Dermis blood vessel endothelial cell (primary cell): ENCODE results near the gene MRGPRE. TPM values are rescaled to one million over a fixed set of nuclear protein-coding genes. Genes with fewer than 3 reads are reported as not detected.

Source experiments
- DNase-seq: peaks from one replicate; pipeline ENCODE4 v3.0.0; 2010
- total RNA-seq: library from RNA; depleted of rRNA; stranded (reverse); fragments of >200 nt; gene quantifications from 2 replicates; pipeline ENCODE4 v1.2.3, GENCODE V29; 2014

MRGPRE gene
- total RNA-seq, 1 donor from 2014 or later = not detected

DNA sequence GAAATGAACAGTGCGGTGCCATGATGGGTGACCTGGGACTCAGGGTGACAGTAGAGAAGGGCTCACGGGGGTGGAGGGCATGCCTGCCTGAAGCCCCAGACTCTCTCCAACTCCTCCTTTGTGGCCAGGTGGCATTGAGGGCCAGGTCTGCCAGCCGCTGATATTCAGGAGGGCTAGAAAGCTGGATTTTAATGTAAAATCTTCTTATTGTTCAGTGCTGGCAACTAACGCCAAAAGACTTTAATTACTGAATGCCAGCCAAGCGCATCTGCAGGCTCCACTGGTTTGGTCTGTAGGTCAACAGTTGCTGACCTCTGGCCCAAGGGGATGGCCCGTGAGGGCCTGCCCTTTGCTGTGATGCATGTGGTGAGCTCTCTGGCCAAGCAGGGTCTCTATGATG is 23.9 kb downstream of the MRGPRE start:
- no peak for DNase-seq

DNA sequence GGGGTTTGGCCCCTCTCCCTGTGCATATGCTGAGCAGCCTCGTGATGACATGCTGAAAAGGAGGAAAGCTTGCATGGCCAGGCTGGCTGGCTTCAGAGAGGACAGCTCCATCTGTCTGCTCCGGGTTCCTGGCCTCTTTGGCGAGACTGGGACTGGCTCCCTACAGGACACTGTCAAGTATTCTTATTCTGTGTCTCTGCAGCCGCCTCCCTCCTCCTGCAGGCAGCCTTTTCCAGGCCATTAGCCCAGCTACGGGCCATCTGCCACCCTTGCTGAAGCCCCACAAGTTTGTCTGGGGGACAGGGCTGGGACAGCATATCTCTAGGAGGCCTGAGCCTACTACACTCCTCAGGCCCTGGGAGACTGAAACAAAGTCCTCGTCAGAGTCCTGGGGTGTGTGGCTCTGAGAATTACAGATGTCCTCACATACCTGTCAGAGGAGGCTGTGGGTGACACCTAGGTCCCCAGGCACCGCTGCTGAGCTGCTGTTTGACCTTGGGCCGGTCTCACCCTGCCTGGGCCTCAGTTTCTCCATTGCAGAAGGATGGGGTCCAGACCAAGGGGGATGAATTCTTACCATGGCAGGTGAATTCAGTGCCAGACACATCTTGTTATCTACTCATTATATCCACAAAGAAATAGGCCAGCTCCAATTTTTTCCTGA is 24.6 kb downstream of the MRGPRE start:
- no peak for DNase-seq

DNA sequence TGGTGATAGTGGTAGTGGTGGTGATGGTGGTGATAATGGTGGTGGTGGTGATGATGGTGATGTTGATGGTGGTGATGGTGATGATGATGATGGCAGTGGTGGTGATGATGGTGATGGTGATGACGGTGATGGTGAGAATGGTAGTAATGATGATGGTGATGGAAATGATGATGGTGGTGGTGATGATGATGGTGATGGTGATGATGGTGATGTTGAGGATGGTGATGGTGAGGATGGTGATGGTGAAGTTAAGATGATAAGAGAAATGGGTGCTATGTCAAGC is 25.4 kb downstream of the MRGPRE start:
- no peak for DNase-seq

DNA sequence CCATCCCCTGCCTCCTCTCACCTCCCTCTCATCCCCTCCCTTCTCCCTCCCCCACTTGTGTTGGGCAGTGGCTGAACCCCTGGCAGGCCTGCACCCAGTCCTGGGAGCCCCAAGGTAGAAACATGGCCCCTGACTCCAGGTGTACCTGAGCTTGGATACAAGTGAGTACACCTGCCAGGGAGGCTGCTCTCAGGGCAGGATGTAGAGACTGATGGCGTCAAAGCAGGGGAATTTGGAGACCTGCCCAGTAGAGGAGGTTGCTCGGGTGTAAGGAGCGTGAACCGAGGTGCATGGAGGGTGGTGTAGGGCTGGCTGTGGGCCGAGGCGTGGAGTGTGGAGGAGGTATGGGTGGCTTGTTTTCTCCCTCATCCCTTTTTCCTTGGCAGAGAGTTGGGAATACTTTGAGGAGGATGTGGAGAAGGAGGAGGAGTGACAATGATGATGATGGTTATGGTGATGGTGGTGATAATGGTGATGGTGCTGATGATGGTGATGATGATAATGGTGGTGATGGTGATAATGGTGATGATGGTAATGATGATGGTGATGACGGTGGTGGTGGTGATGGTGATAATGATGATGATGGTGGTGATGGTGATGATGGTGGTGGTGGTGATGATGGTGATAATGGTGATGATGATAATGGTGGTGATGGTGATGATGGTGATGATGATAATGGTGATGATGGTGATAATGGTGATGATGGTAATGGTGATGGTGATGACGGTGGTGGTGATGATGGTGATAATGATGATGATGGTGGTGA is 25.9 kb downstream of the MRGPRE start:
- DNase-seq = no peak

DNA sequence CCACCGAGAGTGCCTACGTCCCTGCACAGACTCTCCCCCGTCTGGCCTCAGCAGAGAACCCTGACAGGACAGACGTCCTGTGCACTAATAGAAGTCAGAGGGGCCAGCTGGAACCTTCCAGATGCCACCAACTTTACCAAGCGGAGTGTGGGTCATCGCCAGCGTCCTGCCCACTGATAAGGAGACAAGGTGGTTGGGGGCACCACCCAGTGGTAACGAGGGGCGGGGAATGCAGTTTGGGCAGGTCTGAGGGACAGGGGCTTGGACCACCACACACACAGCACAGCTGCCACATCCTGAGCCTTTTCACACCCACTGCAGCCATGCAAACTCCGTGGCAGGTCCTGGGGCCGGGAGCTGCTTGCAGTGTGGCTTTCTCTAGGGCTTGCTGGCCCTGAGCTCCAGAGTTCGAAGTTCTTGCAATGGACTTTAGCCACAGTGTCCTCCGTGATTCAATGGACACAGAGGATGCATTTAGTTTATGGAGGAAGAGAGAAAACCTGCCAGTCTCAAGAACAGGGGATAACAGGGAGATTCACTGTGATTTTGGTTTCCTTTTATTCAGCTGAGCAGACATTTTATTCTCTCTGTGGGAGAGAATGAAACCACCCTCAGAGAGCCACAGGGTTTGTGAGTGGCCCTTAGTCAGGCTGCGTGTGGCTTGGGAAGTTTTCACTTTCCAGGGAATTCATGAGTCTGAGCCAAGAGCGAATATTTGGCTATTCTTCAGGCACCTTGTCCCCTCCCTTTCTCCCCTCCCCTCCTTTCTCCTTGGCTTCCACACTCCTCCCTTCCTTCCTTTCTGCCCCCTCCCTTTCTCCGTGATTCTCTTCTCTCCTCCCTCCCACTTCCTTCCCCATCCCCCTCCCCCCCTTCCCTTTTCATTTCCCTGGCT is 26.7 kb downstream of the MRGPRE start:
- DNase-seq = no peak

DNA sequence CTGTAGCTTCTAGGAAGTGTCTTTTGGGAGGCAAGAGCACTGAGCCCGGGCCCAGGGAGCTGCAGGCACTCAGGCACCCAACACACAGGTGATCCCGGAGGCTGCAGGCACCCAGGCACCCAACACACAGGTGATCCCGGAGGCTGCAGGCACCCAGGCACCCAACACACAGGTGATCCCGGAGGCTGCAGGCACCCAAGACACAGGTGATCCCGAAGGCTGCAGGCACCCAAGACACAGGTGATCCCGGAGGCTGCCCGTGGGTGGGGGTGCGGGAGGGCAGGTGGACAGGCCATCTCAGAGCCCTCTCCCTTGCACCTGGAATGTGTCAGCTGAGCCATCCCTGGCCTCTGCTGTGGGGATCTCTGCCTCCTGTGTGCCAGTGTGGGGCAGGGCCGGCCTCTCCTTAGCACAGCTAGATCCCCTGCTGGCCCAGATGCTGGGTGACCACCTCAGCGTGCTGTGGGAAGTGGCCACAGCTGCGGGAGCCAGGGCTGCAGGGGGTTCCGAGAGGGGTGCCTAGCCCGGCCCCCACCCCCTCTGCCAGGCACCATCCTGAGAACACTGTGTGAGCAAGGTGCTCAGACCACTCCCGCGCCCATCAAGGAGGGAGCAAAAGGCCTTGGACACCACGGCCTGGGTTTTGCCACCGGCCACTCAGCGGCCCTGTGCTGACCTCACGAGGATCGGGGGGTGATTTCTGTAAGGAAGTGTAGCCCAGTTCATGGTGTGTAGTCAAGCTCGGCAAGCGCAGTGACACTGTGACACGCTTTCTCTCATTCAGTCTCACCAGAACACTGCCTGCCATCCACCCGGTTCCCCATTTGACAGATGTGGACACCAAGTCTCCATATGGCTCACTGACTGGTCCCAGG is 27.8 kb downstream of the MRGPRE start:
- DNase-seq = no peak

DNA sequence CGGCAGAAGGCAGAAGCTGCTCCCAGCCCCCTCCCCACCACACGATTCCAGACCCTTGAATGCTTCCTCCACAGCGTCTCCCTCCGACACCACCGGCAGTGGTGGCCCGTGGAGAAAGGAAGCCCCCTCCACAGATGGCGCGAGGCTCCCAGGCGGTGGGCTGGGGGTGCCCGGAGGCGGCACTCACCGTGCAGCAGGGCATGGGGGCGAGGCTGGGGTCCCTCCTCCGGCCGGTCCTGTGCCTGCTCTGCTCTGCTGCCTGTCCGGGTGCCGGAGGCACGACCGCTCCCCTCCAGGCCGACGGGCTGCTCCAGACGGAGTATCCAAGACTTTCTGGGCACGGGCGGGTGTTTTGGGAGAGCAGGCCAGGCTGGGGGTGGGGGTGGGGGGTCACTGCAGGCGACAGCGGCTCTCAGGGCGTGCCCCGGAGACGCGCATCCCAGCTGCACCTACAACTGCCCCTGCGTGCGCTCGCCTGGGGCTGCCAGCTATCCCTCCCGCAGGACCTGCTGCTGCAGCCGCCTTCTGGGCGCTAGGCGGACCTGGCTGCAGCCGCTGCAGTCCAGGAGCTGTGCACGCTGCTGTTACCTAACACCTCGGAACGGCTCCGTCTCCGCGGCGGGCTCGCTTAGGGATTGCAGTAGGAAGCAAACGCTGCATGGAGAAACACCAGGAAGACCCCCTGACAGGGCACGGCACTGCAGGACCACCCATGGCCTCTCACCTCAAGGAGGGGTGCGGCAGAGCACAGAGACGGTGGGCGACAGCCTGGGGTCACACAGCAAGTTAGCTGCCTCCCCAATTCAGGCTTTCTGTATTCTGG is 28.8 kb downstream of the MRGPRE start:
- no peak for DNase-seq

DNA sequence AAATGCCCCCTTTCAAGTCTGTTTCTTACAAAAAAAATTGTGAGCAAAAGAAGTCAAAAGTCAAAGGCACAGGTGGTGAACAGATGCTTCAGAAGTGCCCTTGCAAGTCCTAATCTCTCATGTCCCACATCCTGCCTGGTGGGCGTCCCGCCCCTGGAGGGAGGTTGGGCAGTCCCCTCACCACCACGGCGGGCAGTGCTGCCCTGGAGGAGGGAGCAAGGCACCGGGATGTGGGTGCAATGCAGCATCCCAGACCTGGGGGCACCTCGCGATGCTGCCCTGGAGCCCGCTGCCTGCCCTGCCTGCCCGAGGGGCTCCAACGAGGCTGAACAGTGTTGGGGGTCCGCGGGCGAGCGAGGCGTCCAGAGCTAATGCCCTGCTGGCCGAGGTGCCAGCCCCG is 29.5 kb downstream of the MRGPRE start:
- DNase-seq = no peak

DNA sequence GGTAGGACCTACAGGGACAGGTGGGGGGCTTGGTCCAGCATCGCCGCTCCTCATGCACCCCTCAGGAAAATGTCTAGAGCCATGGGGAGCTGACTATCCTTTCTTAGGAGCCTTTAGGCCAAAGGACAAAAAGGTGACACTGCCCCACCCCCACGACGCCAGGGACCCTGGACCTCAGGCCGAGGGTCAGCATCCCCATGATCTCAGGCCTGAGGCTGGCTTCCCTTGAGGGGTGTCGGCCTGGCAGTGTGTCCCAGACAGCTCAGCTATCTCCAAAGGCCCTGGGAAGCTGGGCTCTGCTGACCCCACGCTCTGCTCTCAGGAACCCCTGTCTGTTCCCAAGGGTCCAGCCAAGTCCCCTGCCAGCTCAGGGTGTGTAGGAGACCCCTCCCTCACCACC is 29.9 kb downstream of the MRGPRE start:
- DNase-seq = no peak

DNA sequence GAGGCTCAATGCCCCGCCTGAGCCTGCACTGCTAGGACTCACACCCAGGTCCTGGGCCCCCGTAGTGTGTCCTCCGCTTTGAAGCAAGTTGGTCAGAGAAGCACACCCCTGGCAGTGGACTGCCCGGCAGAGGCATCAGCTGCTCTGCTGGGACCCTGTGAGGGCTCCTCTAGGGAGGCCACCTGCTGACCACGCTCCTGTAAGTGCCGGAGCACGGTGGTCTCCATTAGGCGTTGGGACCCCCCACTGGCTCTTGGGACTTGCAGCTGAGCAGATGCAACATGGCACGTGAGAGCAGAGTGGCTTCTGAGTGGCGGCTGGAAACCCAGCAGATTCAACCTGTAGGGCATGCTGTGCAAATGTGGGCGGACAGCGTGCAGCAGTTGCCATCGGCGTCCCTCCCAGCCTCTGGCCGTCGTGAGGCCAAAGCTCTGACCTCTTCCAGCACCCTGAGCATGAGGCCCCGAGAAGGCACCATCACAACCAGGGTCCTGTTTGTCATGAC is 30.5 kb downstream of the MRGPRE start:
- no peak for DNase-seq

DNA sequence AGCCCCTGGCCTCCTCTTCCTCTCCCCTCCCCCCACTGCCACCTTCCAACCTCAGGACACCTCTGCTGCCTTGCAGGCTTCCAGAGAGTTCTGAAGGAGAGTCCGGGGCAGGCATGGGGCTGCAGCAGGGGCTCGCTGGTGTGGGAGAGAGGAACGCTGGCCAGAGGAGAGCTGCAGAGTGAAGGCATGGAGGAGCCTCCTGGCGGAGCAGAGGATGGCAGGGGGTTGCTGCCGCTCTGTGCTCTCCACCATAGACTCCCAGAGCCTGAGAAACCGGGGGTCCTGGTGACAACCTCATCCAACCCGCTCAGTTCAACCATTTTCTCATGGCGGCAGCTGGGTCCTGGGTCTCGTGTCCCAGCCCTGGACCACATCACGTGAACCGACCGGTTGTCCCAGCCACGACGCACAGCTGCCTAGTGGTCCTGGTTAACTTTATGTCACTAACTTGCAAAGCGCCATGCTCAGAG is 31.1 kb downstream of the MRGPRE start:
- DNase-seq = no peak

DNA sequence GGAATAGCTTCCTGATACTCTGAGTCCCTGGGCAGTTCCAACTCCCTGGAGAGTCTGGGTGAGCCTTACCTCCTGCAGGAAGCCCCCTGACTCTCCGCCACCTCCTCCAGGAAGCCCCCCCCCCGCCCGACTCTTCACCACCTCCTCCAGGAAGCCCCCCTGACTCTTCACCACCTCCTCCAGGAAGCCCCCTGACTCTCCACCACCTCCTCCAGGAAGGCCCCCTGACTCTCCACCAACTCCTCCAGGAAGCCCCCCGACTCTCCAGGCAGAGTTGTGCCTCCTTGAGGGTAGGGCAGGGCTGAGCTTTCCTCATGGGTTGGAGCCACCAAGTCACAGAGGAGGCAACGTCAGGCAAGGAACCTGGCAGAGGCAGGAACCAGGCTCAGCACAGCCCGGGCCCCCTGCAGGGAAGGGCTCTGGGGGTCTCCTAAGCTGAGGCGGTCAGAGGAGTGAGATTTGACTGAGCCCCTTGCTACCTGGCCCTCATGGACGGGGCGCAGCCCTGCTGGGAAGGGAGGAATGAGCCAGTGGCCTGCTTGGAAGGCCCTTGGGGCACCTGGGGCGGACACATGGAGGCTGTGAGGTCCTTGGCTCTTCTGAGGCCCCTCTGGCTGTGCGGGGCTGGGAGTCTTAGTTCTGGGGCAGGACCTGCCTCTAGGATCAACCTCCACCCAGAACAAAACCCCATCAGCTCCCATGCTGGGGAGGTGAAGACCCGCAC is 31.7 kb downstream of the MRGPRE start:
- no peak for DNase-seq

DNA sequence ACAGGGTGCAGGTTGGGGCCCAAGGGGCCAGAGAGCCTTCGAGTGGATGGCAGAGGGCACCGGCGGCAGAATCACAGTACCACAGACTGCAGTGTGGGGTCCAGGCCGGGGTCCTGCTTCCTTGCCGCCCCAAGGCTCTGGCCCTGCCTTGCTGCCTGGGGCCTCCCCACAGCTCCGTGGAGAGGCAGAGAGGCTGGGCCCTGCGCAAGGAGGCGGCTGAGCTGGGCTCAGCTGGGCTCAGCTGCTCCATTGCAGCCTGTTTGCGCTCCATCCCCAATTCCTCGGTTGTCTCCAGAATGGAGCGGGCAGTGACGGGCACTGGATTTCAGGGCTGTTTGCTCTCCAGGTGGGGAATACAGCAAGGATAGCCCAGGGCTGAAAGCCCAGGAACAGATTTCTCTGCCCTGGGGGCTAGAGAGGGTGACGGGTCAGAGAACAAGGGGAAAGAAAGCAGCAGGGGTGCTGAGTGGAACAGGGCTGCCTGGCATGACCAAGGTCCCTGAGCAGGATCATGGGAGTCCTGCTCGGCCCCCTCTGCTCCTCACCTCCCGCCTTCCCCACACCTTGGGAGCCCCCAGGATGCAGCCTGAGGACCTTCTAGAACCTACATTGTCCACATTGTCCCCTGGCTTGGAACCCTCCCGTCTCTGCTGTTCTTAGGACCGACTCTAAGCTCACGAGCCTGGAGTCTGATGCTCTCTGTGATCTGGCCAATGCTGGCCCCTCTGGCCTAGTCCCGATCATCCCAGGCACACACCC is 32.5 kb downstream of the MRGPRE start:
- no peak for DNase-seq

DNA sequence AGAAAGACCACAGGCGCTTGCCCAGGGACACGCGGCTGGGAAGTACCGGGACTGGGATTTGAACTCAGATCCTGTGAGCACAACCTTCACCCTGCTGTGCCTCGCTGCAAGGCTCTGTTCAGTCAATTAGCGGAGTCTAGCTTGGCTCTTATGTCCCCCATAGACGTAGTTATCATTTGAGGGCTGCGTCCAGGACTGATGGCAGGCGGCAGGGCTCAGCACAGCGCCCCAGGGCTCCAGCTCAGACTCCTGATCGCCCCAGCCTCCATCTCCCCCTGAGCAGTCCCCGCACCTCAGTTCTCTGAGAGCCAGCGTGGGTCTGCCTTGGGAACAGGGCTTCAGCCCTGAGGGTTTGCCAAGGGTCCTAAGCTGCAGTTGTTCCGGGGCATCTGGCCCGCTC is 33.4 kb downstream of the MRGPRE start:
- DNase-seq = no peak

DNA sequence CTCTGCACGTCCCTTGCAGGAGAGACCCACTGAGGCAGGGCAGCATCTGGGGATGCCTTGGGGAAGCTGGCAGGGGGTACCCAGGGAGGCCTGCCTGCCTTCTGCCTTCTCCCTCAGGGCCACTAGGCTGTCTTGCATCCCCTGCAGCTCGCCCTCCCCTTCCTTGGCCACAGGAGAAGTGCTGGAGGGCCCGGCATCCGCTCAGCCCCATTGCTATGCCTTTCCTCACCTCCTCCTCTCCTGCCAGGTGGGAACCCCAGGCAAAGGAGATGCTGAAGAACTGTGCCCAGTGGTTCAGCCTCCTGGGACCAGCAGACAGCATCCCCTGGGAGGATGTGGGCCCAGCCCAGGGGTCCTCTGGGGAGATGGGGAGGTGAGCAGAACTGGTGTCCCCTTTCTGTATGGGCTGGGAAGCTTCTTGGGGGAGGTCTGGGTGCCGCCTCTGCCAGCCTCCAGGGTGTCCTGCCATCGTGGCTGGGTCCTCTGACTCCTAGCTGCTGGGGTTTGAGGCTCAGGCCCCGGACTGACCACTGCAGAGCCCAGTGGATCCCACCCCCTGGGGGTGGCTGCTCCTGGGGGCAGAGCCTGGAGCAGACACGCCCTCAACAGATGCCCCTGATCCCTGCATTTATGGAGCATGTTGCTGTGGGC is 34.2 kb downstream of the MRGPRE start:
- no peak for DNase-seq

DNA sequence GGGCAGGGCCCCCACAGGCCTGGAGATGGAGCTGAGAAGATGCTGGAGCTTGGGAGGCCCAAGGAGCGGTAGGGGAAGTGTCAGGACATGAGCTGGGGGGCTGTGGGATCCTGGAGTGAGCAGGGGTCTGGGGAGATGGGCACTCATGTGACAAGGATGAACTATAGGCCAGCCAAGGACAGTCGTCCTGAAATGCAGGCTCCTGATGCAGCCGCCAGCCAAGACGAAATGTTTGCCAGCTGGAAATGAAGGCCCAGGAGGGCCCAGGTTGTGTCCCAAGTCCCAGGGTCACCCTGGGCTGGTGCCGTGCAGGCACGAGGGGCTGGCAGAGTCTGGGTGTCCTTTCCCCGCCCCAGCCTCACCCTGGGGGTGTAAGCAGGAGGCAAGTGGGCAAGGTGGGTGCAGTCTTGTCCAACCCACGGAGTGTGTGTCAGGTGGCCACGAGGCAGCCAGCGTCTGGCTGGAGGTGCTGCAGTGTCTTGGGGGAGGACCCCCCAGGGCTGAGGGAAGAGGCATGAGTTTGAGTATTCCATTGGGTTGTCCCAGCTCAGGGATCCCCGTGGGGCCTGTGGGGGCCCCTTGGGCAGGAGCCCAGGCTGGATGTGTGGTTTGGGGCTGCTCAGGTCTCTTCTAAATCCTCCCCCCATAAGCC is 35.0 kb downstream of the MRGPRE start:
- DNase-seq = no peak

DNA sequence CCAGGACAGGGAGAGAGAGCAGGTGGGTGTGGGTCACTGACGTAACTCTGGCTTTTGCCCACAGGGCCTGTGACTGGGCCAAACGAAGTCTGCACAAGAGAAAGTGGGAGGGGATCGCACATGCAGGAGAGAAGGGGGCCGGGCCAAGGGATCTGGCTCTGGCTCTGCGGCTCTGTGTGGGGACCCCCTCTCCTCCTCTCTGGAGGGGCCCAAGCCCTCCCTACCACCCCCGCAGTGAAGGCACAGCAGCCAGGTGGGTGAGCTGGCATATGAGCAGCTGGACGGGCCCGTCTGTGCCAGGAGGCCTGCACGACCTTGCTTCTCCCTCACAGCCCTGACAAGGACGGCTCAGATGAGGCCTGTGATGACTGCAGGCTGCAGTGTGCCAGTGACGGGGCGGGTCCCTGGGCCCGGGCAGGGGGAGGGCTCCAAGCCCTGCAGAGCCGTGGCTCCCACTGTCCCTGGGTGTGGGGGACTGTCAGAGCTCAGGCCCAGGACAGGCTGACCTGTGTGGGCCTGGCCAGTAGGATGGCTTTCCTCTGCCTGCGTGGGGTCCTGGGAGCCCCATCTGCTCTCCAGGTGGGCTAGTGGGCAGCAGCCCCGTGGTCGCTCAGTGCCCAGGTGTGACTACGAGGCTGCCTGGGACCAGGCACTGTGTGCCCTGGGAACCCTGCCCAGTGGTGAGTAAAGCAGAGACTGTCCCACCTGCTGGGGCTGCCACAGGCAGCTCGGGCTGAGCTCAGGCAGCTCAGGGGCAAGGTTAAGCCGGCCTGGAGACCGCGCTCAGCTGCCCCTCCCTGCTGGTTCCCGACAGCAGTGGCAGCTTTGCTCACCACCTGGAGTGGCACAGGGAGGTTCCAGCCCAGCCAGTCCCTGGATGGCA is 35.8 kb downstream of the MRGPRE start:
- DNase-seq = no peak
